Skeletal muscle satellite cell (primary cell): ENCODE results near the gene PSMB7.
A peak's percentile ranks its signal among the peaks of the same experiment; 100 is the strongest.

Experiments used
- H3K27me3 ChIP-seq: 2 replicates; pipeline ENCODE4 v1.7.0; 2013; ENCODE audit warnings: low read length; ENCODE audit not compliant: control insufficient read depth, insufficient read depth
- H3K36me3 ChIP-seq: 2 replicates; pipeline ENCODE4 v1.7.0; 2013; ENCODE audit warnings: mild to moderate bottlenecking, control low read depth, low read length; ENCODE audit not compliant: insufficient read depth
- H3K4me1 ChIP-seq: 2 replicates; pipeline ENCODE4 v1.7.0; 2013; ENCODE audit warnings: low read length; ENCODE audit not compliant: control insufficient read depth, insufficient read depth
- H3K4me2 ChIP-seq: 2 replicates; pipeline ENCODE4 v1.7.0; 2013; ENCODE audit warnings: mild to moderate bottlenecking, low read length
- H3K4me3 ChIP-seq: 2 replicates; pipeline ENCODE4 v1.7.0; 2013; ENCODE audit warnings: low read length
- H3K9ac ChIP-seq: 2 replicates; pipeline ENCODE4 v1.7.0; 2013; ENCODE audit warnings: mild to moderate bottlenecking, low read depth, low read length, moderate library complexity
- H3K9me3 ChIP-seq: replicated peaks from 2 replicates; pipeline ENCODE4 v1.7.0; 2013; ENCODE audit warnings: mild to moderate bottlenecking, control low read depth, low read length

The PSMB7 gene

DNA sequence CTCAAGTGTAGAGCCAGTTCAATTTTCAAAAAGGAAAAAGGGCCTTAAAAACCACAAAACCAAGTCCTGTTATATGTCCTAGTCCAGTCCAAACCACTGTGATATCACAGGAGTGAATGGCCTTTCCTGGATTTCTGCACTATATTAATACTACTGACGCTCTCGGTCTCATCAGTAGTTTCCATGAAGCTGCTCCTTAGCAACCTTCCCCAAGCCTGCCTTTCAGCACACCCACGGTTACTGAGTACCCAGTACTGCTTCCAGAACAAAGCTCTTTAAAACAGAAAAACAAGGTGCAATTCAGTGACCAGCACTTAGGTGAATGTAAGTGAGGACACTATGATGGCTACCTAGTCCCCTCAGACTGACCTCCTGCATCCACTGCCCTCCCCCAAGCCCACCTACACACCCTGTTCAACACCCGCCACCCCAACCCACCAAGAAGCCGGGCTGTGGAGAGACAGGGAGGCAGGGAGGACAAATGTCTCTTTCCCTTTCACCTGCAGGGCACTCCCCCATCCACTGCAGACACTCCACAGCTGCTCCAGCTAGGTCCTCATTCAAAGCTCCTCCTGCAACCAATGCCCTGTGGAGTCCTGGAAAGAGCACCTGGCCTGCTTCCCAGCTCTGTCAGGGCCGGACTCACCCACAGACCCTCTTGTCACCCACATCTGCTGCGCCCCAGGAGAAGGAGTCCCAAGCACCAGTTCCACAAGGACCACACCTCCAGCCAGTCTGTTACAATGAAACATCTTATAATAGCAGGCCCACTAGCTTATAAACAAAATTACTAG, 25.9 kb downstream of the PSMB7 start:
- peaks cover 9% of the 10 kb centered on the region for H3K36me3 ChIP-seq
- peaks cover 64% of the 10 kb centered on the region for H3K4me1 ChIP-seq
- H3K9ac ChIP-seq, result no peak overlapping the region

GRCh38 chr9:124388275-124389048, 26.8 kb downstream of the PSMB7 start:
- H3K9ac ChIP-seq, result no peak overlapping the region
- no peak overlapping the region for H3K4me3 ChIP-seq
- peaks cover 55% of the 10 kb centered on the region for H3K4me1 ChIP-seq
- H3K36me3 ChIP-seq, result peaks cover 14% of the 10 kb centered on the region
- no peaks in the 10 kb centered on the region for H3K27me3 ChIP-seq
- H3K9me3 ChIP-seq, result no peaks in the 10 kb centered on the region
- H3K4me2 ChIP-seq, result no peak overlapping the region

More for the DNA sequence above, 25.9 kb downstream of the PSMB7 start:
- Histone ChIP-seq H3K4me3 (no peak overlapping the region), H3K9me3 (no peaks in the 10 kb centered on the region), H3K27me3 (no peaks in the 10 kb centered on the region), H3K4me2 (no peak overlapping the region)

DNA sequence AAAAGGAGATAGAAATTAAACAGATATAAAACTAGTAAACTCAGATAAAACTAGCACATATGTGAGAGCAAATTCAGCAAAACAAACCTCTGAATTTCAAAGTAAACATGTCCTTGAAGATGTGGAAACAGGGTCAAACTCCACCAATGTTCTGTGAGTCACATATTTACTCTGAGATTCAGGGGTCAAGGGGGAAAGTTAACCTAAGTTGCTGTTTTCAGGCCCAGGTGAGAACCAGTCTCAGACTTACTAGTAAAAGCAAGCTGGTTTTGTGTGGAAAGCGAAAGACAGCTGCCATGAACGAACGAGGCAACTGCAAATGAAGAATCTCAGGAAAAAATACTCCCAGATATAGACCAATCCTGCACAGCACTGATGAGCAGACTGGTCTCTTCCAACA, 29.0 kb downstream of the PSMB7 start:
- peaks cover 38% of the 10 kb centered on the region for H3K4me1 ChIP-seq

GRCh38 chr9:124385623-124386022, 29.6 kb downstream of the PSMB7 start:
- peaks cover 35% of the 10 kb centered on the region for H3K4me1 ChIP-seq
- no peaks in the 10 kb centered on the region for H3K27me3 ChIP-seq
- no peak overlapping the region for H3K9ac ChIP-seq
- no peak overlapping the region for H3K4me3 ChIP-seq
- peak overlapping the region; percentile 4 for H3K4me2 ChIP-seq
- H3K9me3 ChIP-seq, result no peaks in the 10 kb centered on the region
- peaks cover 26% of the 10 kb centered on the region for H3K36me3 ChIP-seq

More for the DNA sequence above, 29.0 kb downstream of the PSMB7 start:
- peaks cover 26% of the 10 kb centered on the region for H3K36me3 ChIP-seq
- H3K9me3 ChIP-seq, result no peaks in the 10 kb centered on the region
- no peak overlapping the region for H3K9ac ChIP-seq
- H3K4me3 ChIP-seq, result no peak overlapping the region
- no peaks in the 10 kb centered on the region for H3K27me3 ChIP-seq
- peak overlapping the region; percentile 4 for H3K4me2 ChIP-seq

- Histone ChIP-seq H3K4me3 (no peak overlapping the region), H3K27me3 (no peaks in the 10 kb centered on the region), H3K36me3 (peaks cover 31% of the 10 kb centered on the region), H3K4me2 (no peak overlapping the region), H3K4me1 (peaks cover 28% of the 10 kb centered on the region), H3K9ac (no peak overlapping the region), H3K9me3 (no peaks in the 10 kb centered on the region)
Observed at GRCh38 chr9:124384846-124385245, 30.4 kb downstream of the PSMB7 start.

DNA sequence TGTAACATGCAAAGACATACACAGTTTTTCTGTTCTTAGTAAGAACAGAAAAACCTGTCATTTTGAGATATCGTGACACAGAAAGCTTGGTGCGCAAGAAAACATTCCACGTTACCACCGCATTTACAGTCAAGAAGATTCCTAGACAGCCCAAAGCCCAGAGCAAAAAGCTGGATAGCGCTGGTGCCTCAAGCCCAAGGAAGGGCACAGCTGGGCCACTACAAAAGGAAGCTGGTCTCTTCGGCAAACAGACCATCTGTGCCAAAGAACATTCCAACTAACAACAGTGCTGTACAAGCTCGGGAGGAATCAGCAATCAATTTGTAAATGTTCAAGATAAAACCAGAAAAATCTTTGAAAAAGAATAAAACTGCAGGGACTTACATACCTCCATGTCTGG, 31.0 kb downstream of the PSMB7 start:
- Histone ChIP-seq H3K4me3 (no peak overlapping the region), H3K4me2 (no peak overlapping the region), H3K36me3 (peaks cover 37% of the 10 kb centered on the region), H3K9ac (no peak overlapping the region), H3K9me3 (no peaks in the 10 kb centered on the region), H3K27me3 (no peaks in the 10 kb centered on the region), H3K4me1 (peaks cover 28% of the 10 kb centered on the region)

- H3K4me2 ChIP-seq, result no peak overlapping the region
Observed at GRCh38 chr9:124381170-124381945, 33.9 kb downstream of the PSMB7 start.

DNA sequence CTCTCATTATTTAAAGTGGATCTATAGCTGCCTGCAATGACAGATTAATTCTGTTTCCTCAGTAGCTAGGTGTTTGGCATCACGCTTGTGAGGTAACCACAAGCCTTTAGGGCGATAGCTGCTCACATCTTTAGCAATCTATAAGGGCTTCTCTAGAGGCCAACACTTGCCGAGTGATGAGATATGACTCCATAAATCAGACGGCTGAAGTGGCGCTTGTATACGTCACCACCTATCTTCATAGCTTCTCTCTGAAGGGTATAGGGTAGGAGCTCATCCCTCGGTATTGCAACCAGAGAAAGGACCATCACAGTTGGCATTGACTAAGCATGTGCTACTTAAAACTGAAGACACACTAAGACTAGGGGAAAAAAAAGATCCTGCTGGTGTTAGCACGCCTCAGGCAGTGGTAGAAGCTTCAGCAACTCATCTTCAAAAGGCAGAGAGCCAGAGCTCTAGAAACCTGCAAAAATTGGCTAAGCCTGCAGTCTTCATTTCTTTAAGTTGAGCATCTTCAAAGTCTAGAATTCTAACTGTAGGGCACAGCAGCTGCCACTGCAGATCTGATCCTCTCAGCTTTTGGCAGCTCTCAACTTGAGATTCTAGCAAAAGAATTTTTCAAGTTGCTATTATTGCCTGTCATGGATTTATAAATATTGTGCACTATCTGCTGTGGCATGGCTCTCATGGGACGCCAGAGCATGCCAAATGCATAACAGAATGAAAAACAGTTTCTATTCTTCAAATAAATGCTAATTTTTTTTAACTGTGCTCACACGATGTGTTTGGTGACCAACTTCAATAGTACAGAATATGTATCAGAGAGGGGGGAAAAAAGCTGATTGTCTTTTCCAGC, 37.5 kb downstream of the PSMB7 start:
- Histone ChIP-seq H3K4me2 (no peak overlapping the region), H3K36me3 (peaks cover 50% of the 10 kb centered on the region), H3K9ac (no peak overlapping the region), H3K4me1 (peaks cover 9% of the 10 kb centered on the region), H3K9me3 (no peaks in the 10 kb centered on the region), H3K27me3 (no peaks in the 10 kb centered on the region), H3K4me3 (no peak overlapping the region)

More at GRCh38 chr9:124381170-124381945, 33.9 kb downstream of the PSMB7 start:
- Histone ChIP-seq H3K27me3 (no peaks in the 10 kb centered on the region), H3K36me3 (peaks cover 50% of the 10 kb centered on the region), H3K9ac (no peak overlapping the region), H3K9me3 (no peaks in the 10 kb centered on the region), H3K4me1 (peaks cover 27% of the 10 kb centered on the region), H3K4me3 (no peak overlapping the region)

DNA sequence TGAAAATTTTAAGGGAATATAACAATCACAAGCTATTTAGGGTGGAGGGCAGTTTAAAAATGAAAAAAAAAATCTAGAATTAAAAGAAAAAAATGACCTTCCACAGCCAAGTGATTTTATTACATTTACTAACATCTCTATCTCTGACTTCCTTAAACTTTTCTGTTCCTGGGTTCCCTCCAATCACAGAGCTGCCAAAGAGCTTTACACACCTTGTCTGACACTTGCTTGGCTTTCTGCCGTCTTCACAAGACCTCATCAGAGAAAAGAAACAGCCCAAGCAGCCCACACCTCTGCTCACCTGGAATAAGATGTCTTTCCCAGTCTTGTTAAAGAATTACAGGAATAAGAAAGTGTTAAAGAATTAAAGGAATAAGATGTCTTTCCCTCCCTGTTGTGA, 38.9 kb downstream of the PSMB7 start:
- Histone ChIP-seq H3K36me3 (peaks cover 45% of the 10 kb centered on the region), H3K27me3 (no peaks in the 10 kb centered on the region), H3K9ac (no peak overlapping the region)

GRCh38 chr9:124375726-124376125, 39.5 kb downstream of the PSMB7 start:
- Histone ChIP-seq H3K4me2 (no peak overlapping the region), H3K4me3 (no peak overlapping the region), H3K9me3 (no peaks in the 10 kb centered on the region), H3K9ac (no peak overlapping the region), H3K36me3 (peaks cover 45% of the 10 kb centered on the region), H3K27me3 (no peaks in the 10 kb centered on the region), H3K4me1 (peaks cover 16% of the 10 kb centered on the region)

More for the DNA sequence above, 38.9 kb downstream of the PSMB7 start:
- Histone ChIP-seq H3K9me3 (no peaks in the 10 kb centered on the region), H3K4me1 (peaks cover 15% of the 10 kb centered on the region), H3K4me2 (no peak overlapping the region), H3K4me3 (no peak overlapping the region)
